ENCODE measurements around the gene PLPPR3.

PLPPR3 gene

GRCh38 chr19:769616-770015, 52.1 kb downstream of the PLPPR3 start:
- DNase-seq: no peak

GRCh38 chr19:768424-768823, 53.3 kb downstream of the PLPPR3 start:
- no peak for DNase-seq

- no peak for DNase-seq
Measured at GRCh38 chr19:765179-765738, 56.5 kb downstream of the PLPPR3 start.

GRCh38 chr19:764301-764700, 57.5 kb downstream of the PLPPR3 start:
- no peak for DNase-seq

- DNase-seq: no peak
Measured at GRCh38 chr19:763869-764268, 57.9 kb downstream of the PLPPR3 start.

- no peak for DNase-seq
Measured at GRCh38 chr19:763181-763580, 58.6 kb downstream of the PLPPR3 start.

Measured in stimulated activated CD4-positive, alpha-beta T cell treated with anti-CD3 and anti-CD28 coated beads, Interleukin-4, amount 100 ng/mL, for 1 hour (primary cell).